HTERT RPE-1 (cell line): Measurements from ENCODE around the gene CFAP65.

Source experiments
- in situ Hi-C: fragments of 300-500 bp; cut with MboI; formaldehyde crosslinking; loops from 4 replicates; pipeline ENCODE4 v1.14.3; 2020; ENCODE audit warnings: low sequenced_read_pairs

The CFAP65 gene

GRCh38 chr2:219060821-219061791 is 19.8 kb upstream of the CFAP65 start, which contains the start of gene IHH:
TSS of gene IHH (minus strand) at chr2:219060921. CDS start at chr2:219060467, 454 bp downstream.
- in situ Hi-C loops = no loop called here

GRCh38 chr2:219059725-219060682 is 18.7 kb upstream of the CFAP65 start:
- in situ Hi-C loops = no loop called here

- in situ Hi-C loops = no loop called here
Measured at GRCh38 chr2:219059375-219059724, 18.0 kb upstream of the CFAP65 start.

GRCh38 chr2:219058541-219059374 is 17.4 kb upstream of the CFAP65 start:
- in situ Hi-C loops = no loop called here

- in situ Hi-C loops = no loop called here
Measured at GRCh38 chr2:219057709-219058540, 16.6 kb upstream of the CFAP65 start.

- in situ Hi-C loops = no loop called here
Measured at GRCh38 chr2:219056896-219057708, 15.8 kb upstream of the CFAP65 start.

GRCh38 chr2:219056176-219056895 is 15.0 kb upstream of the CFAP65 start:
- in situ Hi-C loops = no loop called here

- in situ Hi-C loops = no loop called here
Measured at GRCh38 chr2:219054956-219055903, 13.9 kb upstream of the CFAP65 start.

GRCh38 chr2:219049282-219049681 is 8.0 kb upstream of the CFAP65 start:
- in situ Hi-C loops = no loop called here

- in situ Hi-C loops = no loop called here
Measured at GRCh38 chr2:219045937-219046550, 4.7 kb upstream of the CFAP65 start.

- in situ Hi-C loops = no loop called here
Measured at GRCh38 chr2:219042750-219043149, 1.4 kb upstream of the CFAP65 start.

GRCh38 chr2:219042157-219042556 is 841 bp upstream of the CFAP65 start:
- in situ Hi-C loops = no loop called here

- in situ Hi-C loops = no loop called here
Measured at GRCh38 chr2:219038600-219038999, 2.7 kb downstream of the CFAP65 start.

- in situ Hi-C loops = no loop called here
Measured at GRCh38 chr2:219037783-219038499, 3.4 kb downstream of the CFAP65 start.

- in situ Hi-C loops = no loop called here
Measured at GRCh38 chr2:219035942-219036341, 5.4 kb downstream of the CFAP65 start.

- in situ Hi-C loops = no loop called here
Measured at GRCh38 chr2:219034823-219035222, 6.5 kb downstream of the CFAP65 start.
